Stimulated activated naive CD8-positive, alpha-beta T cell treated with anti-CD3 and anti-CD28 coated beads, Interleukin-15, Interleukin-2, amounts not matched to agents 100 U/mL and 50 U/mL, for 24 hours (primary cell): ENCODE measurements around the gene CISTR.
A peak's percentile ranks its signal among the peaks of the same experiment; 100 is the strongest.
"Not testable (repeated sequence)": the region's sequence is repeated elsewhere in the genome, so short reads cannot be mapped to it uniquely, and the experiment has no call there.

Source experiments
- ATAC-seq: fragments of 150-1000 bp; cut with Tn5 transposase; one replicate; pipeline ENCODE4 v1.10.0; 2021
- DNase-seq: peaks from one replicate; pipeline ENCODE4 v3.0.0; 2021

Gene CISTR

DNA sequence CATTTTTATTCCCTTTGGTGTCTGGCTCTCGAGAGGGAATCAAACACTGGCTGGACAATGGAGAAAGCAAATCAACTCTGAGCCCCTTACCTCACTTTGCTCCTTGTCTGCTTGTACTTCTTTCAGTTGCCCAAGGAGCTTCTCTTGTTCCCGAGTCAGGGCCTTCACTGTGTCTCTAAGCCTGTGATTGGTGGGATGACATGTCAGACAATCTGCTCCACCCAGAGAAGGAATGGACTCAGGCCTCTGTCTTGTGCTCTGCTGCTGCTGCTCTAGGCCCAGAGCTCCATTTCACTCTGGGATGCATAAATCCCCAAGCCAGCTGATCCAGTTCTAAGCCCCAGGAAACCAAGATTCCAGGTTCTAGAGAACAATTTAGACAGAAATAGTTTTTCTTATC lies 32.1 kb downstream of the CISTR start:
- ATAC-seq (no peak), DNase-seq (no peak)

DNA sequence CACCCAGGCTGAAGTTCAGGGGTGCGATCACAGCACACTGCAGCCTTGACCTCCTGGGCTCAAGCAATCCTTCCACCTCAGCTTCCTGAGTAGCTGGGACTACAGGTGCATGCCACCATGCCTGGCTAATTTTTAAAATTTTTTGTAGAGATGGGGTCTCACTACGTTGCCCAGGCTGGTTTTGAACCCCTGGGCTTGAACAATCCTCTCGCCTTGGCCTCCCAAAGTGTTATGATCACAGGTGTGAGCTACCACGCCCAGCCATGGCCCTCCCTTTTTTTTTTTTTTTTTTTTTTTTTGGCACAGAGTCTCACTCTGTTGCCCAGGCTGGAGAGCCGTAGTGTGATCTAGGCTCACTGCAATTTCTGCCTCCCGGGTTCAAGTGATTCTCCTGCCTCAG lies 33.2 kb downstream of the CISTR start:
- DNase-seq, ATAC-seq: not testable (repeated sequence)

DNA sequence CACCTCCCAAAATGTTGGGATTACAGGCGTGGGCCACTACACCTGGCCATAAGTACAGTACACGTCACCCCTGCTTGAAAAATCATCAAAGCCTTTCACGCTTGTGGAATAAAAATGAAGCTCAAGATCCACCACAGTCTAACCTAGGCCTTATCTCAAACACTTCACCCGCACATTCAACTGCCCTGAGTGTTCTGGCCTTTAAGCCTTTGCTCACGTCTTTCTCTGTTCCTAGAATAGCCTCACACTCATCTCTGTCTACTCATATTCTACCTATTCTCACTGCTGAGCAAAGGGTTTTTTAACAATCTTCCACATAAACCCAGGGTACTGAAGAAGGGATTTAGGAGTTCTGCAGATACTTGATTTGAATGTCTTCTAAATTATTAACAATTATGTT lies 34.5 kb downstream of the CISTR start:
- no peak for ATAC-seq
- no peak for DNase-seq

DNA sequence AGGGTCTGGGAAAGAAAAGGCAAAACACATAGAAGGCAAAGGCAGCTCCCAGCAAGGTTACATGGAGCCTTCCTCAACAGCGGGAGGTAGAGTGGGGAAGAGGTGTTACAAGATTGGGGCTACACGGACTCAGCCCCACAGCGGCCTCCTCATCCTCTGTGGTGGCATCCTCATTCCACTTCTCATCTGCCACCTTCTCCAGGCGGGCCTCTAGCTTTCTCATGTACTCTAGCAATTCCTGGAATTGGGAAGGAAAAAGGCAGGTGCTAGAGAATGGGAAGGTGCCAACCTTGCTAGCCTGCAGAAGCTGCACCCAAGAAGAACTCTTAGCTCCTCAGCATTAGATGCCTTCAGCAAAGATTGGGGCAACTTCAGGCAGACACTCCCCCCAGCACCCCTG lies 37.8 kb downstream of the CISTR start:
- ATAC-seq: no peak
- DNase-seq: no peak

DNA sequence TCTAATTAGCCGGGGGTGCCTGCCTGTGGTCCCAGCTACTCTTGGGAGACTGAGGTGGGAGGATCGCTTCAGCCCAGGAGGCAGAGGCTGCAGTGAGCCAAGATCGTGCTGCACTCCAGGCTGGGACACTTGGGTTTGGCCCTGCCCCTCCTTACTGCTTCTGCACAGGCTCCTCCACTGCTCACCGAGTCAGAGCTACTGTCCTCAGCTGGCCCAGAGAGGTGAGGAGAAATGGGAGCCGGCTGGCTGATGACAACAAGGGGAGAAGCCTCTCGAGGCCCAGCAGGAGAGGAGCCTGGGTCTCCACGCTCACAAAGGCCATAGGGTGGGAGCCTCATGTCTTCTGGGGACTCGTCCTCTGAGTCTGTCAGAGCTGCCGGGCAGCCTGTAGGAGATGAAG lies 38.3 kb downstream of the CISTR start:
- DNase-seq (no peak), ATAC-seq (no peak)

DNA sequence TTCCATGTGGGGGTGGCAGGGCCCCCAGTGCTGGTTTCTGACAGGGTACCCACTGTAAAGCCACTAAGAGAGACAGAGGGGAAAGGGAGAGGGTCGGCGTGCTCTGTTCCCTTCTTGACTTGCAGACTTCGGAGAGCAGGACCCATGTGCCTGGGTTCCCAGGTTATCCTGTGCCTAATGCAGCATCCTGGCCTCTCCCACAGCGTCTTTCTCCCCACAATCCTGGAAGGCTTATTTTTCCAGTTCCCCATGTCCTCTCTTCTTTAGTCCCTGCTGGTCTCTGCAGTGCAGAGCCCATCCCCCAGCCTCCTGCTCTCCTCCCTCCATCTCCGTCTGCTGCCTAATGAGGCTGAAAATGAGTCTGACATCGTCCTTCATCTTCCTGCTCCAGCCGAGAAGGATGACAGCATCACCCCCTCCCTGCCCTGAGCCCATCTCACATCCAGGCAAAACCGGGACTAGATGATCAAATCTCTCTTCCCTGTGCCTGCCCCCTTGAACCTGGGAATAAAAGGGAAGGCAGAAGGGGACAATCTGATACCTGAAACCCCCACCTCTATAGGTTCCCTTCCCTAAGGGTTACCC lies 39.6 kb downstream of the CISTR start:
- ATAC-seq: no peak
- no peak for DNase-seq

DNA sequence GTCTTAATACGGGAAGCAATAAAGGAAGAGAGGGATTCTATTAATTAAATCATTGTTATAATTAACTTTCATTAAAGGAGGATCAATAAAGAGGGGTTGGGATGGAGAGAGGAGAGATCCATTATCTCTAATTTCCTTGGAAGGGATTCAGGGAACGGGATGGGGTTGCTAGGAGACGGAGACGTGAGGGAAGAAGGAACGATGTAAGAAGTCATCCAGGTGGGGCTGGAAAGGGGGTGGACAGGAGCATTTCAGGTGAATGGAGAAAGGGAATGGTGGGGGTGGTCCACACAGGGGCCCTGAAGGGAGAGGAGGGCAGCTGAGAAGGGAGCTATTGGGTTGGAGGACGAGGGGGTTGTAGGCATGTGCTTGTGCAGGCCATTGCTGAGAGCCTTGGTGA lies 41.7 kb downstream of the CISTR start:
- ATAC-seq: no peak

DNA sequence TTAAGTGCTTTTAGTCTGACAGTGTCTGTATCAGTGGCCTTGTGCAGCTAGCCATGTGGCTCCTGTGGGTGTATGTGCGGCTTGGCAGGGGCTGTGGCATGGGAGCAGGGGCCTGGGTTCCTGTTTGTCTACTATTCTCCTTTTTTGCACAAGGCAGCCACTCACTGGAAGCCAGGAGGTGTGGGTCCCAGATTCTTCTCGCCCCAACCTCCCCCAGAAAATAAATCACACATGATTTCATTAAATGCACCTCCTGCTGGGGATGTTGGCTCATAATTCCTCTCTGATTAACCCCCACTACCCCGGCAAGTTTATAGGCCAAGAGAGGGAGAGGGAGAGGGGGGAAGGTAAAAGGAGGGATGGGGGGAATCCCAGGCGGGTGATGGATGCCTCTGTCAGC lies 42.1 kb downstream of the CISTR start:
- ATAC-seq (no peak), DNase-seq (no peak)

More for the DNA sequence above, 41.7 kb downstream of the CISTR start:
- no peak for DNase-seq

DNA sequence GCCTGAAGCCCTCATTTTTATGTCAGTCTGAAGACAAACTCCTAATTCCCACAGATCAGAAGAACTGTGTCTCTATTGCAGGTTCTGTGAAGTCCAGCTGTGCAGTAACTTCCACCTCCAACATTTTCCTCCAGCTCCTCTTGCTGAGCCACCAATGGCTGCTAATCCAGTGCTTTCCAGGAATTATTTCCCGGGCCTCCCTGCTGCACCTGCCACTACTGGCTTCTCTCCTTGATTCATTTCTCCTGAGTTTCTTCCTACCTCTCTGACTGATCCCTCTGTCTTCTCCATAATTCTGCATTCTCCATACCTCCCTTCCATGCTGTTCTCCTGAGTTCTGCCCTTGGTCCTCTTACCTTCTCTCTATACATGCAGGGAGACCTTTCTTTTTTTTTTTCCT lies 45.7 kb downstream of the CISTR start:
- ATAC-seq (no peak), DNase-seq (no peak)

DNA sequence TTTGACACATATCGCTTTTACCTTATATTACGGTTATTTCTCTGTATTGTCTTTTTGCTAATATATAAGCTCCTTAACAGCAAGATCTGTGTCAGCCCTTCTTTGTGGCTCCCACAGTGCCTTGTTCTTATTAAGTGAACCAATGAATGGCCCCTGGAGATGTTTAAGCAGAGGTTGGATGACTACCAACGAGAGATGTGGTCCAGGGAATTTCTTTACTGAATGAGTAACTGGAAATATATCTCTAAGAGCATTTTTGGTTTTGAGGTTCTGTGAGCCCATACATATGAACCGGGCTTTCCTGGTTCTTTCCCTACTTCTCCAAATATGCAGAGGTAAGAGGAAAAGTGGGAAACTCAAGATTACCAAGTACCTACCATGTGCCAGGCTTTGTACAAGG lies 48.0 kb downstream of the CISTR start:
- DNase-seq (no peak), ATAC-seq (no peak)

DNA sequence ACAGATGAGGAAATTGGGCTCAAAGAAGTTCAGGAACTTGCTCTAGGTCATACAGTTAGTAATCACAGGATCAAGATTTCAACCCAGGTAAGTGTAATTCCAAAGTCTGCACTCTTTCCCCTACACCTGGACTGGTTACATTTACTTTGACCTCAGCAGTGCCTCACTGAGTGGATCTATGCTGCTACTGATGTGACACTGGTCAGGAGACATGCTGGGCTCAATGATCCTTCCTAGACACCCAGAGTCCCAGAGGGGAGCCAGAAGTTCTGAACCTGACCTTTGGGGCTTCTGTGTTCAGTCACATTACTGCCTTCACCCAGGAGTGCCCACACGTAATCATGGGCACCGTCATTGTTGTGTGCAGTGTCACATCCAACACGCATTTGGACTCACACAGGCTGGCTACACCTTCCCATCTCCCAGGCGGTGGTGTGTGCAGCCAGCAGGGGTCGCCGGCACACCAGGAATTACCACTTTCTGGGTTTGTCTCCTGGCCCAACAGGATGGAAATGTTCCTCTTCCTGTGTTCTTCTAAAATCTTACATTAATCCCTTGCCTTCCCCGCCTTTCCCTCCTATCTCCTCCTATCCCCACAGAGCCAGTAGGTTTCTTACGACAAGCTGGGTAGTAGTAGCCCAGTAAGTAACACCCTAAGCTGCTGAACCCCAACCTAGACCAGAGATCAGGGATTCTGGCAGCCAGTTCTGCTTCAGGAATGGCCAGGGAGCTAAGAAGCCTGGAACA lies 50.1 kb downstream of the CISTR start:
- DNase-seq: peak; percentile 82
- ATAC-seq: peak; percentile 89

DNA sequence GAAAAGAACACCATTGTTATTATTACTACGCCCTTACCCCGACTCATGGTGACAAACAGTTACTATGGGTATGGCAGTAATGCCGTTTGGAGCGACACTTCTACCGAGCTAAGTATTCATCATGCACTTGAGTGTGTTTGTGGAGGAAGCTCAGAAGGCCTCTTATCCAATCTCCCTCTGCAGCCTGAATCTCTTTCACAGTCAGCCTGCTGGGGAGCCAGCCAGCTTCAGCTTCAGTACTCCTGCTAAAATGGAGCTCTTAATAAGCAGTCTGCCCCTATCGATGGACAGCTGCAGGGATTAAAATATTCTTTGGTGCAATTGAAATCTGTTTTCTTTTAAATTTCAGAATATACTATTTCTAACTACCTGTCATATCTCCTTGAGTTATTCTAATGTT lies 51.2 kb downstream of the CISTR start:
- DNase-seq (no peak), ATAC-seq (no peak)

DNA sequence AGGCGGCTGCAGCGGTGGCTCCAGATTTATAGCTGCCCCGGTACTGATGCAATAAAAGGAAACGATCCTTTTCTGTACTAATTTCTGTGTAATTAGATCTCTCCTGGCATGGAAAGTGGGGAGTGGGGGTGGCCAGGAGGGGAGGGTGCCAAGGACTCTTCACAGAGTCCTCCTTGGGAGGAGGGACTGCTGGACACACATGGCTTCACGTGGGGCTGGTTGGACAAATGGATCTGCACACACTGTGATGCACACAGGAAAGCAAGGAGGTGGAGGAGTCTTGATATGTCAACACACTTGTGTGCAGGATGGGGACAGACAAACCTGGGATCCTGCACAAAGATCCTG lies 52.1 kb downstream of the CISTR start:
- DNase-seq: no peak
- ATAC-seq: no peak

DNA sequence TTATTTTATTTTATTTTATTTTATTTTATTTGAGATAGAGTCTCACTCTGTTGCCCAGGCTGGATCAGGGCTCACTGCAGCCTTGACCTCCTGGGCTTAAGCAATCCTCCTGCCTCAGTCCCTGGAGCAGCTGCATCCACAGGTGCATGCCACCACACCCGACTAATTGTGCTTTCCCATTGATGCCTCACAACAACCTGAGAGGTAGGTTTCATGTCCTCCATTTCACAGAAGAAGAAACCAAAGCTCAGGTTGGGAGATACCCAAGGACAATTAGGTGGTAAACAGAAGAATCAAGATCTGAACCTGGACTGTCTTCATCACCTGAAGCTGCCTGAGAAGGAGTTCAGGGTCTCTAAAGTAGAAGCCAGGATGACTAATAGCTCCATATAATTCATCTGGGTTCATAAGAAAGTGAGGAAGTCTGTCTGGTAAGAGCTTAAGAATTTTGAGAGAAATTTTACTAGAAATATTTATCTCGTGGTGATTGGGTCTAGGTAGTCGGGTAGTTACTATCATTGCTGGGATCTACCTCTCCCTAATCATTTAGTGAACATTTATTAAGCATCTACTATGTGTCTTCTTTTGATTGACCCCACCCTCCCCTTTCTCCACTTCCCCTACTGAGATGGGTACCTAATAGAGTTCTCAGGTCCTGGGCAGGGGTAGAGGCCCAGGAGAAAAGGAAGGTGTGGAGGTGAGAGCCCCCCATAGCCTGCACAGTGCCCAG lies 52.7 kb downstream of the CISTR start:
- ATAC-seq: no peak
- DNase-seq: no peak

DNA sequence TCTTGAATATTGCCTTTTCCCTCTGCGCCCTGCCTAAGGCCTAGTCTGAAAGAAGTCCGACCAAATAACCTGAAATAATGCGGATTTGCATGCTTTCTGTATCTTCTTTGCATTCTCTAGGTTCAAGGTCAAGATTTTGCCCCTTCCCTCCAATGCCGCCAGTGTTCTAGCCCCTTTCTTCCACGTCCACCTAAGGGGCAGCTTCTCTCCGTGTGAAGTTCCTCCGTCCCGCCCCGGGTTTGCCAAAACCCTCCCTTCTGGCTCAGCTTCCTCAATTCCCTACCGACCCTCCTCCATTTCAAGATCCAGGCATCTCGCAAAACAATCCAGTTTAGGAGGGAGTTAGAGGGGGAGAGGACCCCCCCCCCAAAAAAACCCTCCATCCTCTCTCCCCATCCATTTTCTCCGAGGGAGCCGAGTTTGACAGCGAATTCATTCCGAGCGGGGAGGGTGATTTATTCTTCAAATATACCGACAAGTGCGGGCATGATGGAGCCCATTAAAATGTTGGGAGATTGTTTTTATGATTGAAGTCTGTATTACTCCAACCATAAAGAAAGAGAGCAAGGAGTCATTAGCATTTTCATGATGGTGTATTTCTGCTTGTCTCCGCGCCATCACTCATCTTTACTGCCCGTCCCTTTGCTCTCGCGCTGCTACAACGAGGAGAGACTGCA lies 55.0 kb downstream of the CISTR start:
- no peak for ATAC-seq
- no peak for DNase-seq
